GM12865 (cell line): ENCODE results near the gene MTFR1L.

Experiments used
- DNase-seq: peaks from one replicate; pipeline ENCODE4 v3.0.0; 2010; ENCODE audit warnings: low read depth
- H3K4me3 ChIP-seq: 2 replicates; pipeline ENCODE4 v1.5.1; 2011; ENCODE audit warnings: mild to moderate bottlenecking, low read depth, low read length, control low read depth
- TF ChIP-seq, protein P1 (sequence below): IDR thresholded peaks from 2 replicates; pipeline ENCODE4 v1.5.1; 2011; ENCODE audit warnings: low read length, control low read depth, low read depth, inconsistent platforms; ENCODE audit not compliant: insufficient read depth; ENCODE audit errors: missing control alignments

Gene MTFR1L

DNA sequence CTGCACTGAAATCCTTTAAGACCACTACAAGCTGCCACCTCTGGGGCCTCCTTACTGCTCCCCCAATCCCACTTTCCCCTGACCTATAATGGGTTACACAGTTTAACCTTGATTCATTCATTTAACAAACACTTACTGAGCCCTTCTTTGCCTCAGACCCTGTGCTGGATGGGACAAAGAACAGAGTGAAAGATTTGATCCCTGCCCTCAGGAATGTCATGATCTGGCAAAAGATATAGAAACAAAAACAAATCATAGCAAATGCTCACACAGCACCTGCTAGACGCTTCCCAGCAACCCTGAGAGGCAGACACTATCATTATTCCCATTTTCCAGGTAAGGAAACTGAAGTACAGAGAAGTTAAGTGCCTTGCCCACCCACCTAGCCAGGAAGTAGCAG is 46.5 kb downstream of the MTFR1L start:
- no peak for DNase-seq
- TF ChIP-seq, protein P1, sequence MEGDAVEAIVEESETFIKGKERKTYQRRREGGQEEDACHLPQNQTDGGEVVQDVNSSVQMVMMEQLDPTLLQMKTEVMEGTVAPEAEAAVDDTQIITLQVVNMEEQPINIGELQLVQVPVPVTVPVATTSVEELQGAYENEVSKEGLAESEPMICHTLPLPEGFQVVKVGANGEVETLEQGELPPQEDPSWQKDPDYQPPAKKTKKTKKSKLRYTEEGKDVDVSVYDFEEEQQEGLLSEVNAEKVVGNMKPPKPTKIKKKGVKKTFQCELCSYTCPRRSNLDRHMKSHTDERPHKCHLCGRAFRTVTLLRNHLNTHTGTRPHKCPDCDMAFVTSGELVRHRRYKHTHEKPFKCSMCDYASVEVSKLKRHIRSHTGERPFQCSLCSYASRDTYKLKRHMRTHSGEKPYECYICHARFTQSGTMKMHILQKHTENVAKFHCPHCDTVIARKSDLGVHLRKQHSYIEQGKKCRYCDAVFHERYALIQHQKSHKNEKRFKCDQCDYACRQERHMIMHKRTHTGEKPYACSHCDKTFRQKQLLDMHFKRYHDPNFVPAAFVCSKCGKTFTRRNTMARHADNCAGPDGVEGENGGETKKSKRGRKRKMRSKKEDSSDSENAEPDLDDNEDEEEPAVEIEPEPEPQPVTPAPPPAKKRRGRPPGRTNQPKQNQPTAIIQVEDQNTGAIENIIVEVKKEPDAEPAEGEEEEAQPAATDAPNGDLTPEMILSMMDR, result no peak
- H3K4me3 ChIP-seq, result no peak overlapping the region

DNA sequence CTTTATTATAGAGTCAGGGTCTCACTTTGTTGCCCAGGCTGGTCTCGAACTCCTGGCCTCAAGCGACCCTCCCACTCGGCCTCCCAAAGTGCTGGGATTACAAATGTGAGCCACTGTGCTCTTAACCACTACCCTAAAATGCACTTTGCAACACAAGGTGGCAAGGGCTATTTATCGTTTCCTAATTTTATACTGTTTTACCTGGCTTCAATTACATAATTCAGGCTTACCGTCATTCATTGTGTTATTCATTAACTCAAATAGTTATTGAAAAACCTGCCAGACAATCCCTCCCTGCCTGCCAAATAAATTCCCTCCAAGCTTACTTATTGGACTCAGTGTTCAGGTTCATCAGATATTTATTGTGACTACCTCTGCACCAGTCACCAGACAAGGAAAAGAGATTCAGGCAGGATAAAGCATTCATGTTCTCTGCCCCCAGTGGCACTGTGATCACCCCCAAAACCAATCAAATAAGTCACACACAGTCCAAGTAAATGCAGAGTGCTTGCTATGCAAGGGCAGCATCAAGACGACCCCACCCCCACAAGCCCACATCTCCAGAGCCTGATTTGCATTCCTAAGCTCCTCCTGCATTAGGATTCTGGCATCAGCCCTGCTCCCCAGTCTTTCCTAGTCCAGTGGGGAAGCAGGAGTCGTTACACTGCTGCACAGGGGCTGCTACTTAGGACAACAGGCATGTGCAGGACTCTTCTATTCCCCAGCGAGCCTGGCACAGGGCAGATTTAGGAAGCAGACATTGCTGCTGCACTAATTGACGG is 47.6 kb downstream of the MTFR1L start:
- no peak for DNase-seq
- H3K4me3 ChIP-seq, result no peak overlapping the region
- TF ChIP-seq, protein P1, result no peak

DNA sequence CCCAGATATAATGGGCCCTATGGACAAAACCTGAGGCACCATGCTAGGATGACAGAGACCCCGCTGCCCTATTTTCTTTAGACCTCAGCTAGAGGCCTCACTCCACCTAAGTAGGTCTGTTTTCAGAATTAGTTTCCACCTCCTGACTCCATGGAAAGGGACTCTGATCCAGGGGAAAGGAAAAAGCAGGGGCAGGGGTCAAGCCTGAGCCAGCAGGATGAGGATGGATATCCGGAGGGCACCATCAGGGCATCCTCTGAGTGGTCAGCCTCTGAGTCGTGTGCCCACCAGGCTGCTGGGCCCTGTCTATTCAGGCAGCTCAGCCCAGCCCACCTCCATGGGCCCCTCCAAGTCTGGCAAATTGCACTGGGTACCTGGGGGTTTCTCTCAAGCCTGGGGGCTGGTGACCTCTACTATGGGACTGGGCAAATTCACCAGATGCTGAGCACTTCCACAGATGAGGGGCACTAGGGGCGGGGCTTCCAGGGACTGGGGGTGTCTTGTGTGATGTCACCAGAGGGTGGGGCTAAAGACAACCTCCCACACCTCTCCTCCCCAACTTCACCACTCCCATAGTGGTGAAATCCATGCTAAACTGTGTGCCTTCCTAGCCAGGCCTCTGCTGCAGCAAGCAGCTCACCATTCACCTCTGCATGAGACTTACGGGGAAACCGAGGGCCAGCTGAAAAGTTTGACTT is 50.3 kb downstream of the MTFR1L start:
- no peak overlapping the region for H3K4me3 ChIP-seq
- TF ChIP-seq, protein P1, result no peak
- DNase-seq, result no peak

DNA sequence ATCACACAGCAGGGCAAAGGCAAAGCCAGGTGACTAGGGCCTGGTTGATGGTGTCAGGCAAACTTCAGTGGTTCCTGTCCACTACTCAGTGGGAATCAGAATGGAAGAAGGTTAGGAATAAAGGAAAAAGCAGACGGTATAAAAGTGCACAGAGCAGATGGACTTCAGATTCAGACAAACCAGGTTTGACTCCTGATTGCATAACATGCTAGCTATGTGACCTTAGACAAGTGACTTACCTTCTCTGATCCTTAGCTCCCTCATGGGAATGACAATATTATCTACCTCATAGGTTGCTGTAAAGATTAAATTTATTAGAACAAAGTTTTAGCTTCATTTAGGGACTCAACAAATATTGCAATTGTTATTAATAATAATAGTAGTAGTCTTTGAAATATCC is 50.9 kb downstream of the MTFR1L start:
- TF ChIP-seq, protein P1, result no peak
- no peak overlapping the region for H3K4me3 ChIP-seq
- no peak for DNase-seq

DNA sequence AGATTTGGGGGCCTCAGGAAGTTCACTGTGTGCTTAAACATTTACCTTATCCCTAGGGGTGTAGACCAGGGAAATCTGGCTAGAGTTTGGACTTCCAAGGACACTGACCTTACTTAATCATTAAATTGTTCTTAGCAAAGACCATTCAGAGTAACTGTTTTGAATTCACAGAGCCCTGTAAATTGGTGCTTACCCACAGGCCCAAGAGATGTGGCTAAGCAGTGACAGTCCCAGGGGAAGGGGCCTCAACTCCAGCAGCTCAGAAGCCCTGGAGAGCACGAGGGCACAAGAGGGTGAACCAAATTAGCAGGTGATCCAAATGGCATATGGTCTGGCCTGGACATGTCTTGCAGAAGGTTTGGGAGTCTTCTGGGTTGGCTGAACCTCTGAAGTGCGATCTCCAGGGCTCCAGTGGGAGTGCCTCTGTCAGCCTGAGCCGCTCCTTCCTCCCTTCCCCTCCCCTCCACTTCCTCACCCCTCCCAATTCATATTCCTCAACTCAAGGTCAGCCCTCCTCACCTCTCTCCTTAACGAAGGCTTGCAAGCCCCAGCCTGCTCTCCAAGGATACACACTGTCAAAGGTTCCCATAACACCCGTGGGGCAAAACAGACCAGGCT is 51.4 kb downstream of the MTFR1L start:
- TF ChIP-seq, protein P1, result no peak
- H3K4me3 ChIP-seq, result no peak overlapping the region
- no peak for DNase-seq

DNA sequence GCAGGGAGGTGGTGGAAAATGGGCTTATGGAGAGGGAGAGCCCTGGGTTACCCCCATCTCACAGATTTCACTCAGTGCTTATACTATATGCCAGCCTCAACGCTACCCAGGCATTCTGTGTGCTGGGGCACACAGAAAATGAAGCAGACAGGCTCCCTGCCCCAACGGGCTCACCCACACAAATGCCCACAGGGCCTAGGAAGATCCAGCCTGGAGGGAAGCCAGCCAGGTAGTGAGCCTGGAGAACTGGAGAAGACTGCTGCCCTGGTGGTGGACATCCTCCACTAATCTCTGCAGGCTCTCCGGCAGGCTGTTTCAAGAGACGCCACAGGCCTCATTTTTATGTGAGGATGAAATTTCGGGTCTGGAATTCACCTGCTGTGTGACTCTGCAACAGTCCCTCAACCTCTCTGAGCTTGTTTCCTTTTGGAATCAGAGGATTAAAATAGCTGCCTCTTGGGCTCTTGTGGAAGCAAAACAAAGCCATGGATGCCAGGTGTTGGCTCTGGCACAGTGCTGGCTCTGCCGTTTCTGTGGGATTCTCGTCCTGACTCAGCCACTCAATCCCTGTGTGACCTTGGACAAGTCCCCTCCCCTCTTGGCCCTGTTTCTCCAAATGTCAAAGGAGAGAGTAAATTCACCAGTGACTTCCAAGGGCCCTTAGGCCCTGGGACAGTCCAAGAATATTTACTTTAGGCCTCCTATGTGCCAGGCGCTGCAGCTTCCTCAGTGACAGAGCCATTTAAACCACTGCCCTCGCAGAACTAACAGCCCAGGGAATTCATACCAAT is 52.1 kb downstream of the MTFR1L start:
- no peak overlapping the region for H3K4me3 ChIP-seq
- TF ChIP-seq, protein P1, result no peak
- no peak for DNase-seq
